HG02981 (cell line): ENCODE results near the gene TIAM1.

Source experiments
- ATAC-seq: cut with Tn5 transposase; IDR thresholded peaks from one replicate; pipeline ENCODE4 v1.9.1; 2021; ENCODE audit warnings: mild to moderate bottlenecking, moderate library complexity; ENCODE audit not compliant: unreplicated experiment

Gene TIAM1

DNA sequence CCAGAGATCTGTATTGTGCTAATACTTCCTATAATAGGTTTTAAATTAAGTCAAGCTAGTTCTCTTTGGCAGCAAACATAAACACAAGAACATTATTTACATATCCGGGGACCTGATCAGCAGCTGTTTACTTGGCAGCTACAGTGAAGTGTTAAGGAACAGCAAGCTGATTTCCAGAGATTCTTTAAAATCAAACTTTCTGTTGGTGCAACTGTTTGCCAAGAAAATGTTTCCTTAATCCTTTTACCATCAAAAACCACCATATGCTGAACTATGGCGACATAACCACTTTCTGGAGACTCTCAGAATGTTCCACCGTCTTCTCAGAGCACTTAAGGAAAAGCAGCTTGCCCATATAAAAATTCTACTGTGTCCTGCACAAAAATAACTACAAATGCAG is 198.8 kb downstream of the TIAM1 start:
- no peak for ATAC-seq

DNA sequence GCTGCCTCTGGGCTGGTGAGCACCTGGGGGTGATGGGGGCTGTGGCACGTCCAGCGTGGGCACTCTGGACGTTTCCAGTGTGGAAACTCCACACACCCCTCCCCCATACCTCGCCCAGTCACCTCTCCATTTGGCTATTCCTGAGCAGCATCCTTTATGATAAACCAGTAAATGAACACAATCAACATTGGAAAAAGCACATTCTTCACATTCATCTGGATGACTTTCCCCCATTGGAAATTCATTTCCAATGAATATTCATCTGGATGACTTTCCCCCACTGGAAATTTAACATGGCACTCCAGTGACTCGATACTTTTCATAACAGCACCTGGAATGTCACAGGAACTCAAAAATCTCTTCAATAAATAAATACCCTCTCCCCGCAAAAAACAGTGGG is 201.0 kb downstream of the TIAM1 start:
- no peak for ATAC-seq

DNA sequence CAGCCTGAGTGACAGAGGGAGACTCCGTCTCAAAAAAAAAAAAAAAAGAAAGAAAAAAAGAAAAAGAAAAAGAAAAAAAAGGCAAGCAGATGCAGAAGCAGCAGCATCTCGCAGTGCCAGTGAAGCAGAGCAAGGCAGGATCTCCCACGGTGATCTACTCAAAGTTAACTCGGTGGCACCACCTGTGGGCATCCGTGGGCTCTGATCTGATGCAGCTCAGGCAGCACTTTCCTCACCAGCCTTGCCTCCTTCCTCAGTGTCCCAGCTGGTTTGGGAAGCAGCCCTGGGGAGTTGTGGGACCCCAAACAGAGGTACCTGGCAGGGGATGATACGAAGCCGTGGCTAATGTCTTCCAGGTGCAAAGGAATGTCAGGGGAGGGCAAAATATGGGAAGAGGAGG is 201.5 kb downstream of the TIAM1 start:
- ATAC-seq: no peak

DNA sequence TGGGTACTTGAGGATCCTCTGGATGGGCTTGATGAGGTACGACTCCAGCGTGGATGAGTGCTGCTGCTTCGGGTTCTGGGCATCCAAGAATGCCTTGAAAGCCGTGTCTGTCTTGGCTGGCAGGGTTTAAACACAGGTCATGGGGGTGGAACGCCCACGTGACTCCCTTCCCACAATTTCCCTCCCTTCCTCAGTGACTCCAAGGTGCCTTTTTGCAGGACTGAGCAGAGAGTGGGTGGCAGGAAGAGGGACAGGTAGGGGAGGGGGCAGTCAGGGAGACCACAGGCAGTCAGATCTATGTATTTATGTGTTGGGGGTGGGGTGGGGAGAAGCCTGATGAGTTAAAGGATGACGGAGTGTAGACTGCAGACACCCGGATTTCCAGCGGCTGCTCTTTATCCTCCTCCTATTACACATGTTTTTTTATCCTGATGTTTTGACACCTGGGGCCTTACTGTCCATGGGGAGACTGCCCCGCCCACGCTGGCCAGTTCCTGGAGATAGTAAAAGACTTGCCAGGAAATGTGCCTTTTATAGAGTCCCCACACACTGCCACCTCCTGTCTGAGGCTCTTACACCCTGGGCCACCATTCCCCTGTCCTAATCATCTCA is 202.6 kb downstream of the TIAM1 start:
- no peak for ATAC-seq

DNA sequence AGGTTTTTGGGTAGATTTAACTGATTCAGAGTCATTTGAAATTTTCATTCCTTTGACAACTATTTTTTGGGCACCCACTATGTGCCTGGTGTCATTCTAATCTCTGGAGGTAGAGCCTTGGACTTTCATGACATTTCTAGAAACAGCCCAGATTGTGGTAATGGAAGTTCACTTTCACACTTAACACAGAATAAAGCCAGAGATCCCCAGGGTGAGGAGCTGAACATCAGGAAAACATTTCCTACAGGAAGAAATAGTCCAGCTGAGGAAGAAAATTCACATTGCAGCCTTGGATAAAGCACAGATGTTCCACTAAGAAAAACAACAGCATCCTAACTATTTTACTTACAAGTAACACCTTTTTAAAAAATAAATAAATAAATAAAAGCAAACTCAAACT is 203.4 kb downstream of the TIAM1 start:
- ATAC-seq: no peak

DNA sequence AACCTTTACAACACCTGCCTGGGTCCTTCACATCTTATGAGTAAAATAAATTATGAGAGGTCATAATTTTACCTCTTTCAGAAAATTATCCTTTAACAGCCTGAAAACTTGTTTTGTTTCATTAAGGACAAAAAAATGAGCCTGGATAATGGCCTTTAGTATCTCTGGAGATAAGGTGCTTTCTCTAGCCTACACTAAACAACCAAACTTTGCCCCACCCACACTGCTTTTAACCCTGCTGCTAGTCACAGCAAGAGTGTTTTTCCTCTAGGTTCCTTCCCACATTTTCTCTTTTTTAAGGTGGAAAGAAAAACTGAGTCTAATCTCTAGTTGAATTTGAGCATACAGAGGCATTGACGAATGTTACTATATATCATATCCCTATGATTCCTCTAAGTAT is 204.0 kb downstream of the TIAM1 start:
- no peak for ATAC-seq

DNA sequence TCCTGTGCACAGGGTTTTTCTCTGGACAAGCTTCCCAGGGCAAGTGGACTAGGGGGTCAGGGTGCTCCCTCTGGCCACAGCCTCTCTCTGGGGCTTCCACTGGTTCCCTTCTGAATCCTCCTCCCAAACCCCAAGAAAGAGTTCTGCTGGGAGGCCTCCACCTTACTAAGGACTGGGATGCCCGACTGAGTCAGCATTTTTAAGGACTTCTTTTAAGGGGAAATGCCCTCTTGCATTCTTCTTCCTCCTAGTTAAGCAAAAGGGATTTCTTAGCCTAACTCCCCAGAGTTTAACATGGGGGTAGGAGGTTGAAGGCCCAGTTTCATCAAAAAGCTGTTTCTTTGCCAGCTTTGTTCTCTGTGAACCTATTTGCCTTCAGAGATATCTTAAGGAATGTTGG is 206.1 kb downstream of the TIAM1 start:
- no peak for ATAC-seq

DNA sequence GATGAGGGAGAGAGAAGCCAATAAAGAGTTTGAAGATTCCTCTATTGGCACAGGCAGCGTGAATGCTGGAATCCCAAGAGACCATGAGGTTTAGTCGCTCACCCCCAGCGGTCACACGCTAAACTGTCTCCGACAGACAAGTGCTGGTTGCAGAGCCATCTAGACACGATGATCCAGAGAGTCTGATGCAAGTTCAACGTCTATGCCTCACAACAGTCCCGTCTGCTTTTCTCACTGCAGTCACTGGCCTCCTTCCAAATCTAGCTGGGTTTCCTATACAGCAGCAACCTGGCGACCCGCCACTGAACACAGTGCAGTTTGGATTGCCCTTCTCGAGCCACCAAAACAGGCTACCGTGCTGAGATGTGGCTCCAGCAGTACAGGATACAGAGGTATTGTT is 207.2 kb downstream of the TIAM1 start:
- ATAC-seq: peak; percentile 47

DNA sequence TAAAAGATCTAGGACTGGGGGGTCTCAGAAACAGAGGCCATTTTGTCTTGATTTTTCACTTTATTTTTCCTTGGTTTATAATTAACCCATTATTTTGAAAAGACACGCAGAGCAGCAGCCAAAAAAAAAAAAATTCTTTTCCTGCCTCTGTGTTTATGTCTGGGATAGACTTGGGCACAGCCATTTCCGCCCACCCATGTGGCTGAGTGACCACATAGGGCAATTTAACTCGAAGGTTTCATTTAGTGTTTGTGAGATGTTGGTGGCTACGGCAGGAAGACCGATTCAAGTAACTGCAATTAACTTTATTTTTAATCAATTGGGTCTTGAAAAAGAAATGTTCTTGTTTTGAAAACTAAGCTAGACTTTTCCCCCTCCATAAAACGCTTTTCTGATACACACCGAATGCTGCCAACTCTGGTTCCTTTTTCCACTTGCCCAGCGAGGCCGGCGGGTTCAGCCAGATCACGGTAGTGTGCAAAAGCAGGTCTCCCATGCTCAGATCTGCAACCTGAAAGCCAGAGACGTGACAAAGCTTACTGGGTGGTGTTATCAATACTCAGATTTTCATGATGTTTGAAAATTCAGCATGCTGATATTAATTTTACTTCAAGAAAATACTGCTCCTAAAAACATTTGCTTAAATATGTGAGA is 208.4 kb downstream of the TIAM1 start:
- no peak for ATAC-seq

DNA sequence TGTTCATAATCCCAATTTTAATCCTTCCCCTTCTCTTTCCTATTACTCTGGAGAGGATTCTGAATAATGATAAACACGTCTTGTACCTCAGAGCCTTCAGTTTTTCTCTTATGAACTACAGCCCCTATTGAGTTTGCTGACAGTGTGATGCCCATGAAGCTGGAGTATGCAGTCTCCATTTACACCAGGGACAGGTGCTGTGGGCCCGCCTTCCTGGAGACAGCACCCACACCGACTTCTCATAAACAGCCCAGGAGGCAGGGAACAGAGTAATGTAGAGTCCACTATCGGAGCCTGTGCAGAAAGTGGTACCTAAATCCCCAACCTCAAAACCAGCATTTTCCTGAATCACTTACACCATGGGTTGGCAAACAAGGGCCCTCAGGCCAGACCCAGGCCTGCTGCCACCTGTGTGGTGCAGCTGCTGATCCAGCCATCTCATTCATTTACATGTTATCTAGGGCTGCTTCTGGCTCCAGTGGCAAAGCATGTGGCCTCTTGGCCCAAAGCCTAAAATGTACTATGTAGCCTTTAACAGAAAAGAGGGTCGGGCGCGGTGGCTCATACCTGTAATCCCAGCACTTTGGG is 210.7 kb downstream of the TIAM1 start:
- no peak for ATAC-seq

DNA sequence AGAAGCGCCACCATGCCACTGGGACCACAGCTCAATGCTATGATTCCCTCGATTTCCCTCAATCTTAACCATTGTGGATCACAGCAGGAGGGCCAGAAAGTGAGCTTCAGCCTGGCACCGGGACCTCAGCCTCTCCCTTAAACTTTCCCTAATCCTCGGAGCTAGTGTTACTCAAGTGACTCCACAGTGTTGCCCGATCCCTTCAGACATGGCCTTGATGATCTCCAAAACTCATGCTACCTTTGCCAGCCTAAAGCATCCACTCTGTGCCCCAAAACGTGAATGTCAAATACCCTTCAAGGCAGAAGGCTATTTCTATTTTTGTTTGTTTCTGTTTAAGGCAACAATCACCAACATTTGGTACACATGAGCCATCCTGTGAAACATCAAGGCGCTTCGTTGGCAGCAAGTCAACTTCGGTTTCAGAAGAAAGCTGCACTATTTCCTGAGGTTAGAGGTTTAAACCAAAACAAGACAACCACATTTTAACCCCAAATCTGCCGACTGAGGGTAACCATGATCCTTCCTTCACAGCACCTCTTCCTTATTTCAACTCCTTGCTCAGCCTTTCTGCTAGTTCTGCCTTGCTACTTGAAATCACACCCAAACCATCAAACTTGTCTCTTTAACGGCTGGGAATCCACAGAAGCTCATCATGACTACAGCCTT is 211.4 kb downstream of the TIAM1 start:
- peak; percentile 67 for ATAC-seq

DNA sequence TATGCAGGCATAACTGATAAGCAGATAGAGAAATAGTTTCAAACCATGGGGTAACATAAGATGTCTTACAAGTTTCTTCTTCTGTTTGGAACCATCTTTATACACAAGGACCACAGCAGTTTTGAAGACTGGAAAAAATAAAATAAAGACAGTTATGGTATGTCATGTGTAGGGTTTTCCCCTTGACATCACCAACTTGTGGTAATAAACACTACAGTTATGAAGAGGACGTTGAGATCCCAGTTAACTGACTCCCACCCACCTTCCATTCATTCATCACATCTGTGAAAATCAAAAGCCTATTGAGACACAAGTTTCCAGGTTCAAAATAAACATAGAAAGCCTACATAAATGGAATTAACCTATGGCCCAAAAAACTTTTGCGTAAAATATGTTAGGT is 213.2 kb downstream of the TIAM1 start:
- no peak for ATAC-seq

DNA sequence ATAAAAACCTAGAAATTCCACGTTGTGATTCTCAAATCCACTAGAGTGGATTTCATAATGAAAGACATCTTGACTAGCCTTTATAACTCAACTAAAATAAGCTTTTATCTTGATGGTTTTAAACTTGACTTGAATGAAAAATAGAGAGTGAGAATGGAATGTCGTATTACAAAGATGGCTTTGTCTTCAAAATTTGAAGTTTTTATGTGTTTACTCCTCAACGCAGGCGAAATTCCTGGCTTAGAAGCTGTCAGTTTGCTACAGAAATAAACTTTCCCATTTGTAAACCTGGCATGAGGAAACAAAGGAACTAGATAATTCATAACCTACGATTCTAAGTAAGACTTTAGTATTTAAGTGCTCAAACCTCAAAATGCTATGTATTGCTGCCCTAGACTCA is 215.8 kb downstream of the TIAM1 start:
- no peak for ATAC-seq

DNA sequence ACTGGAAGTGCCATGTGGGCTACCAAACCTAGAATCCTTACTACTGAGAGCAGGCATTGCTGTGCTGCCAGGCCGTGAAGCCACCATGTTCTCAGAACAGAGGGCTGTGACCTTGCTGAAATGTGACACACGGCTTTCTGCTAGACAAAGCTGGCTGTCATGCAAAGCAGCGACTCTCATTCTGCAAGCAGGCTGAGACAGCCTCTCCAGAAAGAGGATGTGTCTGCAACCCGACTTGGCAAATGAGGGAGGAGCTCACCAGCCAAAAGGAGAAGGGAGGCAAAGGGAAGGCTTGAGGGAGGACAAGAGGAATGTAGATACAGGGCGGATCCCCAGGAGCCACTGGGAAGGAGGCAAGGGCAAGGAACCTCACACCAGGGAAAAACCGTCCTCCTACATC is 220.1 kb downstream of the TIAM1 start:
- ATAC-seq: no peak

DNA sequence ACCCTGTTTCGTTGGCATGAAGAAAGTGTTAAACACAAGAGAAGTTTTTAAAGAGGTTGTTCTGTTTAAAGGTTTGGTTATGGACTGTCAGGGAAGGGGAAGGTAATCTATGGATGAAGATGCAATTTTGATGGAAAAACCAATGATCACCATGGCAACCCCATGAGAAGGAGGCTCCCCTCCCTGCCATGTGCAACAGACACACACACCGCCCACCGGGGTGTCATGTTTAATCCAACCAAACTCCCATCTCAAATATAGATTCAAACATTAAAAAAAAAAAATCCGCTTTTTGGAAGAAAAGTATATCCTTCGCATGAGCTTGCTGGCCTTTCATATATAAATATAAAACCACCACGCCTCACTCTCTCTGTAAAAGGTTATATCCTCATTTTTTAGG is 224.9 kb downstream of the TIAM1 start:
- no peak for ATAC-seq

DNA sequence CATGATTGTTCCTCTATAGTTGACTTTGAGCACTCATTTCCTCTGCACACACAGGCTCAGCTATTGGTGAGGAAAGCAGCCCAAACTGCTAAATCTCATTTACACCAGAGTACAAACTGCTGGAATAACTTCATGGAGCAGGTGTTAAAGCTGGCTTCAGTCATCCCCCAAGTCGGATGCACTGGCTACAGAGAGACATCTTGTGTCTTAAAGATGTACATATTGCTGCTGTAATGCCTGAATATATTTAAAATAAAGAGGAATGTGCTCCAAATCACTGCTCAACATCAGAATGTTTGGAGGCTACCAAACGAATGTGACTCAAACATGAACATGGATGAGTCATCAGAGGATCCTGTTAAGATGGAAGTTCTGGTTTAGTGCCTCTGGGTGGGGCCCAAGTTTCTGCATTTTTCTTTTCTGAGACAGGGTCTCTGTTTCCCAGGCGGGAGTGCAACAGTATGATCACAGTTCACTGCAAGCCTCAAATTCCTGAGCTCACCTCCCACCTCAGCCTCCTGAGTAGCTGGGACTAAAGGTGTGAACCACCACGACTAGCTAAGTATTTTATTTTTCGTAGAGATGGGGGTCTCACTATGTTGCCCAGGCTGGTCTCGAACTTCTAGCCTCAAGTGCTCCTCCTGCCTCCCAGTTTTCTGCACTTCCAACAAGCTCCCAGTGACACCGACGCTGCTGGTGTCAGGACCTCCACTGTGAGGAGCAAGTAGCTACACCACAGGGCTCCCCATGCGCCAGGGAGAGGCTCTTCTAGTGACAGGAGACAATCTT is 226.7 kb downstream of the TIAM1 start:
- ATAC-seq: no peak

DNA sequence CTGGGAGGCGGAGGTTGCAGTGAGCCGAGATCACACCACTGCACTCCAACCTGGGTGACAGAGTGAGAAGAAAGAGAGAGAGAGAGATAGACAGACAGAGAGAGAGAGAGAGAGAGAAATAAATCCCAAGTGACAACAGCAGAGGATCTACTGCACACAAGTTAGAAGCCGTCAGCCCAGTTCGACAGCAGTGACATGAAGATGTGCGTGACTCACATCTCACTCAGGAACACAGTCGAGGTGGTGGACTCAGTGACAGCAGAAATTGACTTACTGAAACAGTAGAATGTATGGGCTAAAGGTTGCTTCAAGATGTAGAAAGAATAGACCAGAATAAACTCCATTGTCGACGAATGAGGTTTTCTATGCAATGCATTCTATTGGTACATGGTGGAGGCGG is 228.8 kb downstream of the TIAM1 start:
- no peak for ATAC-seq

DNA sequence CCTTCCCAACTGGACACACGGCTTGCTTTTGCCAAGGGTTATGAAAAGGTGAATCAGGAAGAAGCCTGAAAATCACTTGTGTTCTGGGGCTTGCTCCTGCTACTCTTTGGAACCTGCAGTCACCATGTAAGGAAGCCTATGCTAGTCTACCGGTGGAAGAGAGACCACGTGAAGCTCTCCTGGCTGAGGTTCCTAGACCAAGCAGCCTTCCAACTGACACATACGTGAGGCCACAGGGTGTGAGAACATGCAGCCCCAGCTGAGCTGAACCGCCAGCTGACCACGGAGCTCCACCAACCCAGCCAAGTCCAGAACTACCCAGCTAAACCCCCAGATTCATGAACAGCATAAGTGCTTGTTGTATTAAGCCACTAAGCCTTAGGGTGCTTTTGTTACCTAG is 233.0 kb downstream of the TIAM1 start:
- no peak for ATAC-seq

DNA sequence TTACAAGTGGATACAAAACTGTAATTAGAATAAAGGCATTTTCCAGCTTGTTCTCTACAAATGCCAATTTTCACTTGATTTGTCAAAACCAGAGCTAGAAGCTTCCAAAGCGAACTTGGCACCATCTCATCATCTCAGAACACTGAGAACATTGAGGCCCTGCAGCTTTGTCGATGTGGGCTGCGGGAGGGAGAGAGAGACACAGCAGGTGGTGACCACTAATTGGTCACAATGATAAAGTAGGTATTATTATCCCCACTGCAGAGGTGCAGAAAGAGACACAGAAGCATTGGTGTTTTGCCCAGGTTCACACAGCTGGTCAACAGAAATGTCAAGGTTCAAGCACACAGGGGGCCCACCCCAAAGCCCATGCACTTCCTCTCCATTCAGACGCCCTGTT is 233.6 kb downstream of the TIAM1 start:
- ATAC-seq: no peak

DNA sequence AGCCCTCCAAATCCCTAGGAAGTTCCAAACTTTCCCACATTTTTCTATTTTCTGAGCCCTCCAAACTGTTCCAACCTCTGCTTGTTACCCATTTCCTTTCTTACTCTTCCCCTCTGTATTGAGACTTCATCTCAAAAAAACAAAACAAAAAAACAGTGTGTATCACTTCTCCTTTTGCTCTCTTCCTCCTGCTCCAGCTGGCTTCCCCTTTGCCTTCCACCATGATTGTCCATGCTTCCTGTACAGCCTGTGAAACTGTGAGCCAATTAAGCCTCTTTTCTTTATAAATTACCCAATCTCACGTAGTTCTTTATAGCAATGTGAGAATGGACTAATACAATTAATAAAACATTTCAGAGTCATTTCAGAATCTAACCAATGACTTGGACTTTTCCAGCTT is 236.2 kb downstream of the TIAM1 start:
- ATAC-seq: no peak

DNA sequence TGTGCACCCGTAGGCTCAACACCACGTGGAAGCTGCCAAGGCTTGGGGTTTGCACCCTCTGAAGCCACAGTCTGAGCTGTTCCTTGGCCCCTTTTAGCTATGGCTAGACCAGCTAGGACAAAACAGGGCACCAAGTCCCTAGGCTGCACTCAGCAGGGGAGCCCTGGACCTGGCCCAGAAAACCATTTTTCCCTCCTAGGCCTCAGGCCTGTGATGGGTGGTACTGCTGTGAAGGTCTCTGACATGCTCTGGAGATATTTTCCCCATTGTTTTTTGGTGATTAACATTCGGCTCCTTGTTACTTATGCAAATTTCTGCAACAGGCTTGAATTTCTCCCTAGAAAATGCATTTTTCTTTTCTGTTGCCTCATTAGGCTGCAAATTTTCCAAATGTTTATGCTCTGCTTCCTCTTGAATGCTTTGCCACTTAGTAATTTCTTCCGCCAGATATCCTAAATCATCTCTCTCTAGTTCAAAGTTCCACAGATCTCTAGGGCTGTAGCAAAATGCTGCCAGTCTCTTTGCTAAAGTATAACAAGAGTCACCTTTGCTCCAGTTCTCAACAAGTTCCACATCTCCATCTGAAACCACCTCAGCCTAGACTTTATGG is 236.8 kb downstream of the TIAM1 start:
- no peak for ATAC-seq
